ENCODE results near the gene ERVK3-1. TPM values are rescaled to one million over a fixed set of nuclear protein-coding genes. Genes with fewer than 3 reads are reported as not detected.
A peak's percentile ranks its signal among the peaks of the same experiment; 100 is the strongest.

Gene ERVK3-1
- total RNA-seq, 1 donor from 2014 or later = 74.3 TPM

- DNase-seq = no peak
- ChIA-PET POLR2A (interaction anchor here (0.6 to 3.4 kb wide), 35 partner anchors 12 to 973 kb away, joined by 3 to 90 read pairs (median 6); partner anchors contain the start of genes CHMP2A, ERVK3-1, RPS5 and TRIM28), CTCF (interaction anchor here (1.3 to 1.7 kb wide), 4 partner anchors 15 to 158 kb away, joined by 3 to 6 read pairs (median 4); partner anchors contain the start of genes ZBTB45 and ZNF837)
- TF ChIP-seq CTCF (IDR thresholded peaks at IDR 0.05) = no peak
- peak; percentile 13 for ATAC-seq (ENCODE audit: low read depth)
- peak overlapping the region; percentile 95 for H3K4me3 Mint-ChIP-seq
- peaks cover 23% of the 10 kb centered on the region for H3K4me1 Mint-ChIP-seq
- H3K9me3 Mint-ChIP-seq = no peaks in the 10 kb centered on the region
- peaks cover 2% of the 10 kb centered on the region for H3K27me3 Mint-ChIP-seq
- H3K27ac Mint-ChIP-seq = peak overlapping the region; percentile 97
- peaks cover 5% of the 10 kb centered on the region for H3K36me3 Mint-ChIP-seq (ENCODE audit: low read depth)
- intact Hi-C loops (cut with micrococcal nuclease) = loop anchor here (1.0 to 2.0 kb wide), 13 partner anchors 15 to 210 kb away; partner anchors contain the start of genes ERVK3-1, RPS5, TRIM28 and ZBTB45
These were observed 56.7 kb downstream of the ERVK3-1 start for GRCh38 chr19:58361900-58362271.

- Mint-ChIP-seq H3K9me3 (no peaks in the 10 kb centered on the region), H3K36me3 (ENCODE audit: low read depth) (peaks cover 5% of the 10 kb centered on the region), H3K27ac (peak within 1 kb of the TSS; percentile 97), H3K27me3 (peaks cover 2% of the 10 kb centered on the region), H3K4me1 (peaks cover 21% of the 10 kb centered on the region), H3K4me3 (peak within 1 kb of the TSS; percentile 95)
- intact Hi-C loops (cut with micrococcal nuclease) = loop anchor here (1.0 to 2.0 kb wide), 13 partner anchors 15 to 210 kb away; partner anchors contain the start of genes ERVK3-1, RPS5, TRIM28 and ZBTB45
- TF ChIP-seq CTCF (IDR thresholded peaks at IDR 0.05) = no peak
- ChIA-PET POLR2A (interaction anchor here (0.6 to 3.4 kb wide), 43 partner anchors 9 to 973 kb away, joined by 3 to 90 read pairs (median 5); partner anchors contain the start of genes CHMP2A, ERVK3-1, RPS5 and TRIM28), CTCF (interaction anchor here (0.9 to 1.7 kb wide), 5 partner anchors 15 to 158 kb away, joined by 3 to 6 read pairs (median 4); partner anchors contain the start of genes ZBTB45 and ZNF837)
- peak; percentile 86 for ATAC-seq (ENCODE audit: low read depth)
- peak; percentile 98 for DNase-seq
These were observed 57.3 kb downstream of the ERVK3-1 start, which contains the start of gene ZNF497 for GRCh38 chr19:58362272-58362994. ZNF497 (minus strand) TSS chr19:58362751; CDS start chr19:58357635, 5,116 bp downstream.

- ChIA-PET CTCF (interaction anchor here (0.9 to 1.1 kb wide), 2 partner anchors 15 to 155 kb away, joined by 3 read pairs; partner anchors contain the start of gene ZBTB45), POLR2A (interaction anchor here (0.8 to 3.4 kb wide), 9 partner anchors 10 to 212 kb away, joined by 3 to 90 read pairs (median 14); partner anchors contain the start of genes RPS5, TRIM28, ZNF132 and ZNF837)
- Mint-ChIP-seq H3K27ac (peak overlapping the region; percentile 70), H3K36me3 (ENCODE audit: low read depth) (peaks cover 5% of the 10 kb centered on the region), H3K27me3 (peaks cover 2% of the 10 kb centered on the region), H3K4me3 (peak overlapping the region; percentile 57), H3K9me3 (no peaks in the 10 kb centered on the region), H3K4me1 (peaks cover 19% of the 10 kb centered on the region)
- ATAC-seq (ENCODE audit: low read depth) (no peak), DNase-seq (no peak)
- intact Hi-C loops (cut with micrococcal nuclease) = no loop called here
- no peak for TF ChIP-seq CTCF (IDR thresholded peaks at IDR 0.05)
These were observed 59.0 kb downstream of the ERVK3-1 start for GRCh38 chr19:58364146-58364545.

Other genes starting within 250 kb of the ERVK3-1 start
- 5.8 and 7.5 TPM in 2 replicates for gene ZNF135, start 246.1 kb upstream of the ERVK3-1 start, total RNA-seq
- gene ZSCAN18, start 207.1 kb upstream of the ERVK3-1 start, total RNA-seq = 40.8 and 49.8 TPM in 2 replicates
- 9.7 and 10.8 TPM in 2 replicates for gene ZNF329, start 154.6 kb upstream of the ERVK3-1 start, total RNA-seq
- gene ZNF274, start 122.3 kb upstream of the ERVK3-1 start, total RNA-seq = 47.2 and 50.3 TPM in 2 replicates
- 45.2 and 61.7 TPM in 2 replicates for gene ZNF544, start 76.5 kb upstream of the ERVK3-1 start, total RNA-seq
- gene ZNF8, start 26.4 kb upstream of the ERVK3-1 start, total RNA-seq = 4.7 and 5.3 TPM in 2 replicates
- 4.7 and 4.8 TPM in 2 replicates for gene ZSCAN22, start 21.6 kb downstream of the ERVK3-1 start, total RNA-seq
- 21.8 and 26.8 TPM in 2 replicates for gene A1BG, start 48.1 kb downstream of the ERVK3-1 start, total RNA-seq
- gene ZNF497, start 57.4 kb downstream of the ERVK3-1 start, total RNA-seq = 1.7 and 2.1 TPM in 2 replicates
- gene ZNF837, start 75.7 kb downstream of the ERVK3-1 start, total RNA-seq = 3.1 and 3.5 TPM in 2 replicates
- gene RPS5, start 81.9 kb downstream of the ERVK3-1 start, total RNA-seq = 1,982 and 2,193 TPM in 2 replicates
- 0.44 TPM in 1 of 2 replicates, not detected in the other for gene RNF225, start 90.3 kb downstream of the ERVK3-1 start, total RNA-seq
- gene ZNF584, start 103.3 kb downstream of the ERVK3-1 start, total RNA-seq = 8.6 and 9.6 TPM in 2 replicates
- gene ZNF132, start 134.8 kb downstream of the ERVK3-1 start, total RNA-seq = 9.2 and 10.4 TPM in 2 replicates
- gene ZNF324B, start 146.2 kb downstream of the ERVK3-1 start, total RNA-seq = 11.1 and 11.7 TPM in 2 replicates
- gene ZNF324, start 161.7 kb downstream of the ERVK3-1 start, total RNA-seq = 11.8 and 13.1 TPM in 2 replicates
- 9.6 and 10.4 TPM in 2 replicates for gene ZNF446, start 171.0 kb downstream of the ERVK3-1 start, total RNA-seq
- gene SLC27A5, start 206.6 kb downstream of the ERVK3-1 start, total RNA-seq = 8.0 and 10.2 TPM in 2 replicates
- gene ZBTB45, start 214.4 kb downstream of the ERVK3-1 start, total RNA-seq = 18.0 and 20.2 TPM in 2 replicates
- 380 and 407 TPM in 2 replicates for gene TRIM28, start 238.7 kb downstream of the ERVK3-1 start, total RNA-seq
- gene CHMP2A, start 249.7 kb downstream of the ERVK3-1 start, total RNA-seq = 95.6 and 96.3 TPM in 2 replicates

Measured in activated B cell treated with CpG ODN at 0.5 μM for 24 hours (primary cell).